Measurements from ENCODE around the gene ANAPC1. TPM values are rescaled to one million over a fixed set of nuclear protein-coding genes. Genes with fewer than 3 reads are reported as not detected.
A peak's percentile ranks its signal among the peaks of the same experiment; 100 is the strongest.

Gene ANAPC1
- total and polyA plus RNA-seq, 9 of the 15 experiments (the other 6 are each of a cell fraction or from before 2014, with no cell fraction given) = 14.0 to 126 (median 78.2) TPM

- no peak for TF ChIP-seq GTF3C2 (IDR thresholded peaks at IDR 0.05; ENCODE audit: borderline replicate concordance, extremely low read depth, insufficient read length)
- no peak for TF ChIP-seq HNRNPL (IDR thresholded peaks at IDR 0.05; ENCODE audit: low read depth, low read length)
- peak; percentile 33 for TF ChIP-seq L3MBTL2 (IDR thresholded peaks at IDR 0.05)
- no peak for TF ChIP-seq TOE1 (IDR thresholded peaks at IDR 0.05; ENCODE audit: borderline replicate concordance)
- TF ChIP-seq TOE1 (CRISPR knock-in tag; IDR thresholded peaks at IDR 0.05; ENCODE audit: borderline replicate concordance, low read depth) = no peak
- TF ChIP-seq ZNF124 (CRISPR knock-in tag; IDR thresholded peaks at IDR 0.05) = no peak
- no peak for TF ChIP-seq ELF4 (CRISPR knock-in tag; IDR thresholded peaks at IDR 0.05)
- TF ChIP-seq ZNF431 (CRISPR knock-in tag; IDR thresholded peaks at IDR 0.05) = no peak
- 0 out of 2 replicates have a peak, but pooled peaks have one; percentile 22 for TF ChIP-seq THAP12 (CRISPR knock-in tag; IDR thresholded peaks at IDR 0.05)
- TF ChIP-seq PHF20 (IDR thresholded peaks at IDR 0.05; ENCODE audit: partially characterized antibody) = peak; percentile 45
- TF ChIP-seq SREBF2 (CRISPR knock-in tag; IDR thresholded peaks at IDR 0.05) = no peak
- no peak for TF ChIP-seq BHLHE40 (IDR thresholded peaks at IDR 0.05; ENCODE audit: low read length)
- TF ChIP-seq TRIM28 (IDR thresholded peaks at IDR 0.05) = no peak
- no peak for TF ChIP-seq ZNF324 (CRISPR knock-in tag; IDR thresholded peaks at IDR 0.05)
- no peak for TF ChIP-seq ZNF134 (CRISPR knock-in tag; conservative IDR thresholded peaks at IDR 0.05)
- TF ChIP-seq FOS (IDR thresholded peaks at IDR 0.05; ENCODE audit: extremely low read depth, insufficient read length) = no peak
- no peak for TF ChIP-seq ZBTB26 (CRISPR knock-in tag; IDR thresholded peaks at IDR 0.05)
- no peak for TF ChIP-seq BRD9 (IDR thresholded peaks at IDR 0.05; ENCODE audit: low read depth, partially characterized antibody)
- peak; percentile 51 for TF ChIP-seq MYC (IDR thresholded peaks at IDR 0.05; ENCODE audit: low read depth, low read length)
- no peak for TF ChIP-seq MYC (CRISPR knock-in tag; IDR thresholded peaks at IDR 0.05; ENCODE audit: borderline replicate concordance, low read depth)
- no peak for TF ChIP-seq TCFL5 (CRISPR knock-in tag; conservative IDR thresholded peaks at IDR 0.05)
- peak; percentile 70 to 88 for TF ChIP-seq MAZ (CRISPR knock-in tag; conservative IDR thresholded peaks at IDR 0.05 in 1 of 2, IDR thresholded peaks at IDR 0.05 in 1 of 2)
- no peak for TF ChIP-seq ZNF24 (IDR thresholded peaks at IDR 0.05)
- no peak for TF ChIP-seq CHD4 (IDR thresholded peaks at IDR 0.05; ENCODE audit: insufficient read depth, insufficient replicate concordance, low read depth, low read length, poor library complexity, severe bottlenecking)
Measured at GRCh38 chr2:111897924-111898702, 14.1 kb upstream of the ANAPC1 start, which contains the start of gene MERTK (continued).

All from K562 (cell line).